GM12872 (cell line): ENCODE measurements around the gene CRHR1.

Experiments
- CTCF ChIP-seq: IDR thresholded peaks from 3 replicates; pipeline ENCODE4 v1.5.1; 2011; ENCODE audit warnings: low read depth, mild to moderate bottlenecking, low read length, moderate library complexity; ENCODE audit not compliant: insufficient read depth

CRHR1 gene

GRCh38 chr17:45791935-45792334, 7.8 kb downstream of the CRHR1 start:
- no peak for TF ChIP-seq CTCF

- TF ChIP-seq CTCF: no peak
Observed at GRCh38 chr17:45792437-45792836, 8.3 kb downstream of the CRHR1 start.

- TF ChIP-seq CTCF: no peak
Observed at GRCh38 chr17:45792995-45793755, 9.1 kb downstream of the CRHR1 start.

GRCh38 chr17:45793999-45794540, 9.9 kb downstream of the CRHR1 start:
- no peak for TF ChIP-seq CTCF

GRCh38 chr17:45794840-45795239, 10.7 kb downstream of the CRHR1 start:
- TF ChIP-seq CTCF: no peak

GRCh38 chr17:45800816-45801215, 16.7 kb downstream of the CRHR1 start:
- TF ChIP-seq CTCF: no peak

GRCh38 chr17:45801421-45801820, 17.3 kb downstream of the CRHR1 start:
- no peak for TF ChIP-seq CTCF
